Measurements from ENCODE around the gene IRF2BPL. TPM values are rescaled to one million over a fixed set of nuclear protein-coding genes. Genes with fewer than 3 reads are reported as not detected.

Gene IRF2BPL
- total RNA-seq, 2 experiments from 2014 or later: 23.7 to 25.8 TPM

DNA sequence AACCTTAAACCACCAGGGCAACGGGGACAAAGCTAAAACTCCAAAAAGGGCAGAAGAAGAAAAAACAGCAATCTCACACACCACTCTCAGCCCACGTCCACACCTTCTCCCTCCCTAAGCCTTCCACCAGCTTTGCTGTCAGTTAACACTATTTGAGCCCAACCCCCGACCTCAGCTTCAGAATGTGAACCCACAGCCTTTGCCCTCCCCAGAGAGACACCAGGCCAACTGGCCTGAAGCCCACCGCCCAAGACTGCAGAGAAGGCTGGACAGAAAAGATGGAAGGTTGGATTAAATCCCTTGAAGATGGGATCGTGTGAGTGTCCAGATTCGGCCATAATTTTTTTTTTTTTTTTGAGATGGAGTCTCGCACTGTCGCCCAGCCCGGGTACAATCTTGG, 22.4 kb downstream of the IRF2BPL start:
- no peak overlapping the region for H3K27ac ChIP-seq (ENCODE audit: low read depth, low read length, poor library complexity, severe bottlenecking)
- no peaks in the 10 kb centered on the region for H3K9me3 ChIP-seq (ENCODE audit: low read length)
- no TSS peak for BruUV-seq (replicated peaks)
- intact Hi-C loops (cut with micrococcal nuclease; ENCODE audit: unreplicated experiment): no loop called here
- POLR2A ChIA-PET: interaction anchor here (0.9 kb wide), 1 partner anchor 19 kb away, joined by 3 read pairs; no protein-coding TSS in a partner anchor
- no peaks in the 10 kb centered on the region for H4K20me1 ChIP-seq (ENCODE audit: insufficient read depth, low read length)
- CTCF ChIA-PET (ENCODE audit: unreplicated experiment): no interaction called here
- TF ChIP-seq, protein P1, sequence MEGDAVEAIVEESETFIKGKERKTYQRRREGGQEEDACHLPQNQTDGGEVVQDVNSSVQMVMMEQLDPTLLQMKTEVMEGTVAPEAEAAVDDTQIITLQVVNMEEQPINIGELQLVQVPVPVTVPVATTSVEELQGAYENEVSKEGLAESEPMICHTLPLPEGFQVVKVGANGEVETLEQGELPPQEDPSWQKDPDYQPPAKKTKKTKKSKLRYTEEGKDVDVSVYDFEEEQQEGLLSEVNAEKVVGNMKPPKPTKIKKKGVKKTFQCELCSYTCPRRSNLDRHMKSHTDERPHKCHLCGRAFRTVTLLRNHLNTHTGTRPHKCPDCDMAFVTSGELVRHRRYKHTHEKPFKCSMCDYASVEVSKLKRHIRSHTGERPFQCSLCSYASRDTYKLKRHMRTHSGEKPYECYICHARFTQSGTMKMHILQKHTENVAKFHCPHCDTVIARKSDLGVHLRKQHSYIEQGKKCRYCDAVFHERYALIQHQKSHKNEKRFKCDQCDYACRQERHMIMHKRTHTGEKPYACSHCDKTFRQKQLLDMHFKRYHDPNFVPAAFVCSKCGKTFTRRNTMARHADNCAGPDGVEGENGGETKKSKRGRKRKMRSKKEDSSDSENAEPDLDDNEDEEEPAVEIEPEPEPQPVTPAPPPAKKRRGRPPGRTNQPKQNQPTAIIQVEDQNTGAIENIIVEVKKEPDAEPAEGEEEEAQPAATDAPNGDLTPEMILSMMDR (conservative IDR thresholded peaks at IDR 0.05; ENCODE audit: low read length): no peak
- TF ChIP-seq EZH2phosphoT487 (IDR thresholded peaks at IDR 0.05; ENCODE audit: borderline replicate concordance, low read depth, low read length): no peak
- H3K4me1 ChIP-seq (ENCODE audit: insufficient read depth, low read length, poor library complexity, severe bottlenecking): peaks cover 8% of the 10 kb centered on the region
- H3K4me2 ChIP-seq (ENCODE audit: low read length): no peak overlapping the region
- DNase-seq (ENCODE audit: low spot score): no peak
- no peak overlapping the region for H3K4me3 ChIP-seq (ENCODE audit: low read depth, low read length, poor library complexity, severe bottlenecking)
- H3K79me2 ChIP-seq (ENCODE audit: insufficient read depth, low read depth, low read length): no peaks in the 10 kb centered on the region
- H3K36me3 ChIP-seq (ENCODE audit: insufficient read depth, low read length): no peaks in the 10 kb centered on the region
- H3K9me2 ChIP-seq (ENCODE audit: insufficient read depth, low read length): no peaks in the 10 kb centered on the region
- no peak overlapping the region for H2AFZ ChIP-seq (ENCODE audit: low read length)

DNA sequence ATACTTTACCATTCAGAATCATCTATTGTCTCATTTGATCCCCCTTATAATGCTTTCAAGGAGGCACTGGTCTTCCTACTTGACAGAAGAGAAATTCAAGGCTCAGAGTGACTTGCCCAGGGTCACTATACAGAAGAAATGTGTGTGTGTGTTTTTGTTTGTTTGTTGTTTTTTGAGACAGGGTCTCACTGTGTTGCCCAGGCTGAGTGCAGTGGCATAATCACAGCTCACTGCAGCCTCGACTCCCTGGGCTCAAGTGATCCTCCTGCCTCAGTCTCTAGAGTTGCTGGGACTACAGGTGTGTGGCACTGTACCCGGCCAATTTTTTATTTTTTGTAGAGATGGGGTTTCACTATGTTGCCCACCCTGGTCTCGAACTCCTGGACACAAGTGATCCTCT, 22.9 kb downstream of the IRF2BPL start:
- H3K4me1 ChIP-seq (ENCODE audit: insufficient read depth, low read length, poor library complexity, severe bottlenecking): peaks cover 14% of the 10 kb centered on the region
- no peak for TF ChIP-seq EZH2phosphoT487 (IDR thresholded peaks at IDR 0.05; ENCODE audit: borderline replicate concordance, low read depth, low read length)
- TF ChIP-seq, protein P1 (conservative IDR thresholded peaks at IDR 0.05; ENCODE audit: low read length): no peak
- H3K79me2 ChIP-seq (ENCODE audit: insufficient read depth, low read depth, low read length): no peaks in the 10 kb centered on the region
- DNase-seq (ENCODE audit: low spot score): no peak
- intact Hi-C loops (cut with micrococcal nuclease; ENCODE audit: unreplicated experiment): no loop called here
- no peak overlapping the region for H2AFZ ChIP-seq (ENCODE audit: low read length)
- no peaks in the 10 kb centered on the region for H4K20me1 ChIP-seq (ENCODE audit: insufficient read depth, low read length)
- H3K4me2 ChIP-seq (ENCODE audit: low read length): no peak overlapping the region
- ChIA-PET CTCF (ENCODE audit: unreplicated experiment) (no interaction called here), POLR2A (no interaction called here)
- no peak overlapping the region for H3K4me3 ChIP-seq (ENCODE audit: low read depth, low read length, poor library complexity, severe bottlenecking)
- H3K9me2 ChIP-seq (ENCODE audit: insufficient read depth, low read length): no peaks in the 10 kb centered on the region
- H3K27ac ChIP-seq (ENCODE audit: low read depth, low read length, poor library complexity, severe bottlenecking): no peak overlapping the region
- BruUV-seq (replicated peaks): no TSS peak
- no peaks in the 10 kb centered on the region for H3K36me3 ChIP-seq (ENCODE audit: insufficient read depth, low read length)
- no peaks in the 10 kb centered on the region for H3K9me3 ChIP-seq (ENCODE audit: low read length)

DNA sequence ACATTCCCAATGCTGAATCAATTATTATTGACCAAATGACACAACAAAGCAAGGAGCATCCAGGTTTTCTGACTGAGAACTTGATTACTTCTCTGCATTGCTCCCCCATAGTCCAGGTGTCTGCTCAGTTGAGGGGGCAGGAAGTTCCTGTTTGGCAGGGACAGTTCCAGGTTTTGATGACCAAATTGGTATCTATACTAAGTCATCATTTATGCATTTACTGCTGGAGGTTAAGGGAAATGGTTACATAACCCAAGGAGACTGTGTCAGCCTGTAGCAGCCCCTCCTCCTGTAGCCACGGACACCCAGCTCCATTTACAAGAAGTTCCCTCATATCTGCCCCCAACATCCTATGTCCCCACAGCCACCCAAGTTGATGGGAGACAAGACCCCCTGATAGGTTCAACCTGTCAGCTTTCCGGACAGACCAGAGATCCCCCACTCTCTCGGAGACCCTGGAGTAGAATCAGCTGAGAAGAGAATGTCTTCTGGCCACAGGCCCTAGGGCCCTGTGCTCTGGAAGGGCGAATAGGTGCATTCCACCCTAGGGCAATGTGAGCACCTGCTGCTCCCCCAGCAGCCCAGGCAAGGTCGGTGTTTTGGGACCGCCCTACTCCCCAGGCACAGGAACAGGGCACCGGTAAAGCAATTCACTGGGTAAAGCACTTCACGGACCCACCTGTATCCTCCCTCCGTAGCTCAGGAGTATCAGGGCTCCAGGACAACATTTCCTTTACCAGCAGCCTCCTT, 23.6 kb downstream of the IRF2BPL start:
- Histone ChIP-seq H3K36me3 (ENCODE audit: insufficient read depth, low read length) (no peaks in the 10 kb centered on the region), H3K9me2 (ENCODE audit: insufficient read depth, low read length) (no peaks in the 10 kb centered on the region), H3K79me2 (ENCODE audit: insufficient read depth, low read depth, low read length) (no peaks in the 10 kb centered on the region), H3K4me2 (ENCODE audit: low read length) (no peak overlapping the region), H4K20me1 (ENCODE audit: insufficient read depth, low read length) (no peaks in the 10 kb centered on the region), H3K27ac (ENCODE audit: low read depth, low read length, poor library complexity, severe bottlenecking) (no peak overlapping the region), H3K9me3 (ENCODE audit: low read length) (no peaks in the 10 kb centered on the region), H3K4me3 (ENCODE audit: low read depth, low read length, poor library complexity, severe bottlenecking) (no peak overlapping the region), H2AFZ (ENCODE audit: low read length) (no peak overlapping the region), H3K4me1 (ENCODE audit: insufficient read depth, low read length, poor library complexity, severe bottlenecking) (peaks cover 20% of the 10 kb centered on the region)
- no peak for DNase-seq (ENCODE audit: low spot score)
- TF ChIP-seq, protein P1 (conservative IDR thresholded peaks at IDR 0.05; ENCODE audit: low read length): no peak
- TF ChIP-seq EZH2phosphoT487 (IDR thresholded peaks at IDR 0.05; ENCODE audit: borderline replicate concordance, low read depth, low read length): no peak
- intact Hi-C loops (cut with micrococcal nuclease; ENCODE audit: unreplicated experiment): no loop called here
- POLR2A ChIA-PET: interaction anchor here (0.6 kb wide), 1 partner anchor 511 kb away, joined by 3 read pairs; no protein-coding TSS in a partner anchor
- BruUV-seq (replicated peaks): no TSS peak
- CTCF ChIA-PET (ENCODE audit: unreplicated experiment): no interaction called here

Data from OCI-LY7 (cell line).